Medulla oblongata (tissue), 1 donor: ENCODE data around the gene RHBDL3.
"Not testable (repeated sequence)": the region's sequence is repeated elsewhere in the genome, so short reads cannot be mapped to it uniquely, and the experiment has no call there.

Source experiments
- DNase-seq: peaks from one replicate; pipeline ENCODE4 v3.0.0-alpha.2; 2015; ENCODE audit errors: extremely low spot score

Gene RHBDL3

DNA sequence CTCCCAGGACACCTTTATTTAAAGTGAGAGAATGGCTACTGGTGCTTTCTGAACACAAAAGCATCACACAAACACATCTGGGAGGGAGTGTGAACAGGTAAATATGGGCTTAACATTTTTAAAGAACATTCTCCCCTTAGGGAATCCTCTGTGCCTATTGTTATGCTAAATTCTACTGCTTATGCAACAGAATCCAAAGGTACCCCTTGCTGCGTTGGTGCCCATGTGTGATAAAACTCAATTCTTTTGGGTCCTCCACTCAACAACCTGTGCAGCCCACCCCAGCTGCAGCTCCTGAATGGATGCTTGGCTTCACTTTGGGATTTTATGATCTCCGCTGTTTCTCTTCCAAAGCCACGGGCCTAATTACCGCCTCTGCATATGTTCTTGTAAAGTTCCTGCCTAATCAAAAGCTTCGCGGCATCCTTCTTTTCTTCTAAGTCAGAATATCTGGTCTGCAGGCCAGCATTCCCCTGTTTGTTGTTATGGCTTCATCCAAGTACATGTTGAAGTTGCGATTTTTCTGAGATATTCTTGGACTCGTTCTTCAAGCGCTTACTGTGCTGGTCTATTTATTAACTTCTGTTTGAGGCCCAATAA lies 23.9 kb downstream of the RHBDL3 start:
- DNase-seq, result no peak

DNA sequence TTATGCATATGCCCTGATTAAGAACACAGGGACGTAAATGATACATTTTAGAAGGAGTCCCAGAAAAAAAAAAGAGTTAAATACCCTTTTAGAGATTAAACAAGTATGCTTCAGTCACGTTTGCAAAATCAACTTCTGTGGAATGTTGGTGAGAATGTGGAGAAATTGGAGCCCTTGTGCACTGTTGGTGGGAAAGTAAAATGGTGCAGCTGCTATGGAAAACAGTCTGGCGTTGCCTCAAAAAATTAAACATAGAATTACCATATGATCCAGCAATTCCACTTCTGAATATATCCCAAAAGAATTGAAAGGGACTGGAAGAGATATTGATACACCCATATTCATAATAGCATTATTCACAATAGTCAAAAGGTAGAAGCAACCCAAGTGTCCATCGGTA lies 26.5 kb downstream of the RHBDL3 start:
- DNase-seq, result no peak

DNA sequence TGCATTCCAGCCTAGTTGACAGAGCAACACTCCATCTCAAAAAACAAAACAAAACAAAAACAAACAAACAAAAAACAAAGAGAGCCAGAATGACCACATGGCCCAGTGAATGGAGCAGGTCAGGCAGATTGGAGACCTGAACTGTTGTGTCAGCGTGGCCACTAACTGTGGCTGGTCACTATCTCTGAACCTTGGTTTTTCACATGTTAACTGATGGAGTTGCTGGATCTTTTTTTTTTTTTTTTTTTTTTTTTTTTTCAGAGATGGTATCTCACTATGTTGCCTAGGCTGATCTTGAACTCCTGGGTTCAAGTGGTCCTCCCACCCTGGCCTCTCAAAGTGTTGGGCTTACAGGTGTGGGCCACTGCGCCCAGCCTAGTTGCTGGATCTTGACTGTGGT lies 31.8 kb downstream of the RHBDL3 start:
- DNase-seq, result no peak

- no peak for DNase-seq
These were observed 32.2 kb downstream of the RHBDL3 start for GRCh38 chr17:32297860-32298259.

DNA sequence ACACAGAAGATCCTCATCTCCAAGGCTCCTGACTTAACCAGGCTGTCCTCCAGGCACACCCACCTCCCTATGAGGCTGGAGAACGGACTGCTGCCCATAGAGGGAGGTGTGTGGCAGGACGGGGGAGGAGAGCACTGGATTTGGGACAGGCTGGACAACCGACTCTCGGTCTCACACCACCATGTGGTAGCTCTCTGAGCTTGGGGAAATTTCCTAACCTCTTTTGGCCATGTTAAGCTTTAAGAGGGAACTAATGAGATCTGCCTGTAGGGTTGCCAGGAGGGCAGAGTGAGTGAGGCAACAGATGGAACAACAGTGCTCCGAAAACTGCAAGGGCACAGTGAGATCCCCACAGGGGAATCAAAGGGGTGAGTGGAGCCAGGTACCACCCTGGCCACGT lies 32.7 kb downstream of the RHBDL3 start:
- DNase-seq, result no peak

- DNase-seq, result no peak
These were observed 33.3 kb downstream of the RHBDL3 start for GRCh38 chr17:32298721-32299579.

DNA sequence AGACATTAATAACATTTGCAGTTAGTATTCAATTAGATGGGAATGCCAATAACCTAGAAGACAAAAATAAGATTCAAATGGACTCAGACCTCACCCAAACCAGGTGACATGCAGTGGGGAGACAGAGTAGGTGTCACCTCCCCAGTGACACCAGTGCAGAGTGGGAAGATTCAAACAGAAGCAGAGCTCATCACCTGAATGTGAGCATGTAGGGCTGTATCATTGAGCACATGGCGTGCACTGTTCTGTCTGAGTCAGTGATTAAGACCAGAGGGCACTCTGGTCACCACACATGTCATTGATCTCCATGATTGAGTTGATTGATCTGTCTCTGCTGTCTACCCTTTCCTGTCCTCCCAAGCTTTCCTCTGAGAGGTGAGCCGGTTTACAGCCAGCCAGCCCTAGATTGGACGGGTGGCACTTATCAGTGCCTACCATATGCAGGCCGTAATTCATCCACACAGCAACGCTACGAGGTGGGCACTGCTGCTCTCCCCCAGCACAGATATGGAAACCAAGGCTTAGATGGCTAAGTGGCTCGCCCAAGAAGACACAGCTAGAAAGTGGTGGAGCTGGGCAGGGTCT lies 34.0 kb downstream of the RHBDL3 start:
- DNase-seq, result no peak

- DNase-seq, result no peak
These were observed 36.4 kb downstream of the RHBDL3 start for GRCh38 chr17:32302037-32302436.

GRCh38 chr17:32302860-32303649 lies 37.4 kb downstream of the RHBDL3 start:
- no peak for DNase-seq

DNA sequence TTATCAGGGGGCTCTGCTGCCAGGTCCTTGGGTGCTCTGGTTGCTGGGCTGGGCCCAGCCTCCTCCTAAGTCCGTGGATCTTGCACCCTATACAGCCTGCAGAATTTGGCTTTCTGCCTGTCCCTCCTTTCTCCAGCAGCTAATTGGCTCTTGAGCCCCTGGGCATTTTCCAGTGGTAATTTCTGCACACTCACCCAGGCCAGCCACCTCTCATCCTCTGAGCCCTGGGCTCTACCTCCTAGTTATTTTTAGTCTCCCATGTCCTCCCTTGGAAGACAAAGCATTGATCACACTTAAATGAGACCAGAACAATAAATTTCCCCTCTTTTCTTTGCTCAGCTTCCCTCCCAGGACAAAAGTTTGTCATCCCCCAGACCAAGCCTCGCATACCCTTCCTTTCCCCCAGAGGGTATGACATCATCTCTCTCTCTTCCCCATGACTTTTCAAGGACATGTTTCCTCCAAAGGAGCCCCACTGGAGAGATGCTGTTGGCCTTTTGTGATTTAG lies 38.2 kb downstream of the RHBDL3 start:
- DNase-seq, result no peak

DNA sequence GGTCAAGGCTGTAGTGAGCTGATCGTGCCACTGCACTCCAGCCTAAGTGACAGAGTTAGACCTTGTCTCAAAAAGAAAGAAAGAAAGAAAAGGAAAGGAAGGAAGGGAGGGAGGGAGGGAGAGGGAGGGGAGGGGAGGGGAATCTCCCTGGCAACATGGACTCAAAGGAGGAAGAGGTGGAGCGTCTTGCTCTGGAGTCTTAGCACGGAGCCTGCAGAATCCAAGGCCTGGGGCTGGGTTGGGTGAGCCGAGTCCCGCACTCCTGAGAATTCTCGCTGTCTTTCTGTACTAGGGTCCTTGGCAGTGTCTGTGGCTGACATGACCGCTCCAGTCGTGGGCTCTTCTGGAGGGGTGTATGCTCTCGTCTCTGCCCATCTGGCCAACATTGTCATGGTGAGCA lies 39.4 kb downstream of the RHBDL3 start:
- no peak for DNase-seq

DNA sequence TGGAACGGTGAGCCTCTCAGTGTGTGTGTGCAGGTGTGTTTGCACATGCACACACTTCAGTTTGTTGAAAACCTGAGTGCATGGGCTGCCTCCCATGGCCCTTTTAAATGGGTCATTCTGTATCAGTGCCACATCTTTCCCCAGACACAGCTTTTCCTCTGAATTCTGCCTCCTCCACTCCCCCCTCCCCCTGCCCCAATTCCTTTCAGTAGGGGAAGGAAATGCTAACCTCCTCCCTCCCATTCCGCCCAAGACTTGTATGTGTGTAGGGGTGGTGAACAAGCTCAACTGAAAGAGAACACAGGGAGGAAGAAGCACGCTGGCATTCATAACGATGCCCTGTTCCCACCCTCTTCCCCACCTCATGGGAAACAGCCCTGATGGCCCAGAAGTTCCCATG lies 42.0 kb downstream of the RHBDL3 start:
- DNase-seq, result no peak

DNA sequence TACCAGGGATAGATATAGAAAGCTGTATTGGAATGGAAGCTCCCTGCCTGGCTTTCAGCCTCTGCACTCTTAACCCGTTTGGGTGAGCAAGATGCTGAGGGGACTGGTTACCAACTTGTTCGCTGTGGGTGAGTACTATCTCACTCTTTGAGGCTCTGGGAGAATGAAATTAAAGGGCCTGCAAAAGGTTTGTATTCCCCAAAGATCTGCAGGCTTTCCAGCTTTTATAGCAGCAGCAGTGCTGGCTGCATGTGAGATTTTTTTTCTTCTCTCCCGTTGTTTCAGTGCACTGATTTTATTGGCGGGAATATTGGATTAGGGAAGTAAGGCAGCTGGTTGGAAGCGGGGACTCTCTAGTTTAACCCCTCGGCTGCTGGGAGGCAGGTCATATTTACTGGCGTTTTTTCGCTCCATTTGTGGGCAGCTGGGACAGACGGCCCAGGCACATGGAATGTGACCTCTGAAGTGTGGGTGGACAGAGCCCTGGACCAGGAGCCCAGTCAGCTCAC lies 45.5 kb downstream of the RHBDL3 start:
- peak; percentile 30 for DNase-seq

DNA sequence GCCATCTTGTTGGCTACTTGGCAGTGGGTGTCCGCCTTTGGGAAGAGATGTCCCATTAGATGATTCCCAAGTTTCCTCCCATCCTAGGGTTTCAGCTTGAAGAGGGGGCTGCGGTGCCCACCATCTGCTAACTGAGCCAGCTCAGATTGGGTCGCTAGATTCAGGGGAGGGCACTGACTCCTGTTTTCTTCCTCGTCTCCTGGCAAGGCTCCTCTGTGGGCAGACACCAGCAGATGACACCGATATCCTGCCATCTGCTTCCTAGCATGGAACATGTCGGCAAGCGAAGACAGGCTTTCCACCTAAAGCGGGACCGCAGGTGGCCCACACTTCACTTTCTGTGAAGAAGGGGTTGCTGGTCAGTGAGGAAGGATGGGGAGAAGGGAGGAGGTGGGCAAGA lies 49.0 kb downstream of the RHBDL3 start:
- DNase-seq, result no peak

DNA sequence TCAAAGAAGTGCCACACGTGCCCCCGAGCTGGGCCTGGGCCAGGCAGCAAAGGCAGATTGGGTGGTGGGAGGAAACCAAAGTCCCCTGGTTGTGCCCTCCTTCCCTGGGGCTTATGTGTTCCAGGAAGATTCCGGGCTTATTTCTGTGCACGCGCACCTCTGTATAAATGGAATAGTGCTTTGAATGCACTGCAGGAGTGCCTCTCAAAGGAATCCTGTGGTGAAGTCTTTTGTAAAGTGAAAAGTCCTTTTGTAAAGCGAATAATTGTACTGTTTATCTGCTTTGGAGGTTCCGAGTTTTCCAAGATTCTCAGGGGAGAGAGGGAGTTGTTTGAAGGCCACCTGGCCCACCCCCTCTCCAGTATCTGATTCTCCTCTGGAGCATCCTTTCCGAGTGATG lies 49.5 kb downstream of the RHBDL3 start:
- DNase-seq, result no peak

DNA sequence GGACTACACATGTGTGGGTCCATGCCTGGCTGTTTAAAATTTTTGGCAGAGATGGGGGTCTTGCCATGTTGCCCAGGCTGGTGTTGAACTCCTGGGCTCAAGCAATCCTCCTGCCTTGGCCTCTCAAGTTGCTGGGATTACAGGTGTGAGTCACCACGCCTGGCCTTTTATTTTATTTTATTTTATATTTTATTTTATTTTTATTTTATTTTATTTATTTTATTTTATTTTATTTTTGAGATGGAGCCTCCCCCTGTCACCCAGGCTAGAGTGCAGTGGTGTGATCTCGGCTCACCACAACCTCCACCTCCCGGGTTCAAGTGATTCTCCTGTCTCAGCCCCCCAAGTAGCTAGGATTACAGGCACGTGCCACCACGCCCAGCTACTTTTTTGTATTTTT lies 51.0 kb downstream of the RHBDL3 start:
- DNase-seq, result not testable (repeated sequence)

- DNase-seq, result no peak
These were observed 51.7 kb downstream of the RHBDL3 start for GRCh38 chr17:32317353-32317752.

DNA sequence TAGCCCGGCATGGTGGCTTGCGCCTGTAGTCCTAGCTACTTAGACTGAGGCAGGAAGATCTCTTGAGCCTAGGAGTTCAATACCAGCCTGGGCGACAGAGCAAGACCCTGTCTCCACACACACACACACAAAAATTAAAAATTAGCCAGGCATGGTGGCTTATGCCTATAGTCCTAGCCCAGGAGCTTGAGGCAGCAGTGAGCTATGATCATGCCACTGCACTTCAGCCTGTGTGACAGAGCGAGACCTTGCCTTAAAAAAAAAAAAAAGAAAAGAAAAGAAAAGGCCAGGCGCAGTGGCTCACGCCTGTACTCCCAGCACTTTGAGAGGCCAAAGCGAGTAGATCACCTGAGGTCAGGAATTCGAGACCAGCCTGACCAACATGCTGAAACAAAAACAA lies 52.4 kb downstream of the RHBDL3 start:
- DNase-seq, result no peak

- peak; percentile 79 for DNase-seq
These were observed 53.9 kb downstream of the RHBDL3 start for GRCh38 chr17:32319548-32319905.

DNA sequence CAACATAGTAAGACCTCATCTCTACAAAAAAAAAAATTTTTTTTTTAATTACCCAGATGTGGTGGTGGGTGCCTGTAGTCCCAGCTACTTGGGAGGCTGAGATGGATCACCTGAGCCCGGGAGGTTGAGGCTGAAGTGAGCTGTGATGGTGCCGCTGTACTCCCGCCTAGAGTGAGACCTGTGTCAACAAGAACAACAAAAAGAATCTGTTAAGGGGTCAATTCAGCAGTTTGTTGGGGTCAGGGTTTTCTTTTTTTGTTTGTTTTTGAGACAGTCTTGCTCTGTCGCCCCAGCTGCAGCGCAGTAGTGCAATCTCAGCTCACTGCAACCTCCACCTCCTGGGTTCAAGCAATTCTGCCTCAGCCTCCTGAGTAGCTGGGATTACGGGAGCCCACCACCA lies 54.4 kb downstream of the RHBDL3 start:
- not testable (repeated sequence) for DNase-seq

- DNase-seq, result no peak
These were observed 55.2 kb downstream of the RHBDL3 start for GRCh38 chr17:32320847-32321246.

DNA sequence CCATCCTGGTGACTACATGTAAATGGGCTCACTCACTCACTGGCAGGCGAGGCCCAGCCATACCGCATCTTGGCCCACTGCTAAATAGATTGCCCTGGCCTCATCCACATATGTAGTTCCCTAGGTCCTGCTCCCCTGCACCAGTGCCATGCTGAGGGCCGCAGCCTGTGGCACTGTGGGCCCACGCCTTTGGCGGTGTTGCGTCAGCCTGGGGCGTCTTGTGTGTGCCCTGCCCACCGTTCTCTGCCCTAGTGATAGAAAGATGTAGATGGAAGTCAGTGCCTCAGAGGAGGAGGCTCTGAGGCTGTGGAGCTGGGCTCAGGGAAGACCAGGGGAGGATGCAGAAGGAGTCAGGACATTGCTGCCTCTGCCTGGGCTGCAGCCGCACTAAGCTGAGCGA lies 57.4 kb downstream of the RHBDL3 start:
- no peak for DNase-seq
